Upper lobe of right lung (tissue), 1 donor: ENCODE measurements around the gene B4GALT7. TPM values are rescaled to one million over a fixed set of nuclear protein-coding genes. Genes with fewer than 3 reads are reported as not detected.
"Not testable (repeated sequence)": the region's sequence is repeated elsewhere in the genome, so short reads cannot be mapped to it uniquely, and the experiment has no call there.

Source experiments
- ATAC-seq: fragments of 200-7000 bp; cut with Tn5 transposase; one replicate; pipeline ENCODE4 v1.9.1; 2020; ENCODE audit warnings: mild to moderate bottlenecking, moderate library complexity
- DNase-seq: peaks from one replicate; pipeline ENCODE4 v3.0.0-alpha.2; 2020
- H3K27ac ChIP-seq: fragments of 200-600 bp; one replicate; pipeline ENCODE4 v1.8.0; 2022
- H3K27me3 ChIP-seq: fragments of 200-600 bp; one replicate; pipeline ENCODE4 v1.8.0; 2022; ENCODE audit warnings: mild to moderate bottlenecking
- H3K36me3 ChIP-seq: fragments of 200-600 bp; one replicate; pipeline ENCODE4 v1.8.0; 2022
- H3K4me1 ChIP-seq: fragments of 200-600 bp; one replicate; pipeline ENCODE4 v1.8.0; 2022
- H3K4me3 ChIP-seq: fragments of 200-600 bp; one replicate; pipeline ENCODE4 v1.8.0; 2022; ENCODE audit warnings: mild to moderate bottlenecking
- H3K9me3 ChIP-seq: fragments of 200-600 bp; one replicate; pipeline ENCODE4 v1.8.0; 2022
- intact Hi-C: fragments of 100-400 bp; cut with DNase I; formaldehyde crosslinking; loops from one replicate; pipeline ENCODE4 v1.11.0; 2022
- total RNA-seq: library from RNA; stranded (reverse); fragmentation: NEBNext Ultra II Directional; extraction: Animal tissue kit (Norgen Biotek cat#: 25700); gene quantifications from one replicate; pipeline ENCODE4 v1.2.1, GENCODE V29; 2021
- TF ChIP-seq, protein P1 (sequence below): fragments of 200-600 bp; IDR thresholded peaks from one replicate; pipeline ENCODE4 v1.8.0; 2022; ENCODE audit warnings: antibody characterized with exemption
- donor health status: DM: no; HTN: yes; CAD: no; lungs with severe emphysema.

Gene B4GALT7
- total RNA-seq, 1 donor from 2014 or later: 23.2 TPM

DNA sequence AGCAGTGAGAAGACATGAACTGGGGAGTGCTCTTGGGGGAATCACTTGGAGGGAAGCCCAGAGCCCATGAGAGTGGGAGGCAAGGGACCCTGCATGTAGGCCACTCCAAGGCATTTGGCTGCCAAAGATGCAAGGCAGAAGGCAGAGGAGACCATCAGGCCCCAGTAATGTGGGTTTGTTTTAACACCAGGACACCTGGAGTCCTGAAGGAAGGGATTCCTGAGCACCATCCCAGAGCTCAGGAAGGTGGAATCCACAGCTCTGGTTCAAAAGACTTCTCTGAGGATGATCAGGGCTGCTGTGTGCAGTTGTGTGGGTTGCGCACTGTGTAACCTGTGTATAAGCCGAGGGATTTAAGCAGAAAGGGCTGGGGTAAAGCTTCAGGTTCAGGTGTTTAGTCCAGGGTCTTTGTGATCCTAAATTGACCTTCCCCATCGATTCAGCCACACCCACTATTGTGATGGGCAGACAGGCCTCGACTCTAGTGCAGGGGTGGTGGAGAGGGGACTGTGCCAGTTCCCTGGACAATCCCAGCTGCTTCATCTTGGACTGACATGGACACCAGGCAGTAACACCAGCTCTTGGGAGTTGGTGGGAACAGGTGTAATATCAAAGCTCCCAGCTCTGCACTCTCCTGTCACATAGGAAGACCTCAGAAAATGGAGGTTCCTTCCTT lies 11.0 kb downstream of the B4GALT7 start:
- TF ChIP-seq, protein P1, sequence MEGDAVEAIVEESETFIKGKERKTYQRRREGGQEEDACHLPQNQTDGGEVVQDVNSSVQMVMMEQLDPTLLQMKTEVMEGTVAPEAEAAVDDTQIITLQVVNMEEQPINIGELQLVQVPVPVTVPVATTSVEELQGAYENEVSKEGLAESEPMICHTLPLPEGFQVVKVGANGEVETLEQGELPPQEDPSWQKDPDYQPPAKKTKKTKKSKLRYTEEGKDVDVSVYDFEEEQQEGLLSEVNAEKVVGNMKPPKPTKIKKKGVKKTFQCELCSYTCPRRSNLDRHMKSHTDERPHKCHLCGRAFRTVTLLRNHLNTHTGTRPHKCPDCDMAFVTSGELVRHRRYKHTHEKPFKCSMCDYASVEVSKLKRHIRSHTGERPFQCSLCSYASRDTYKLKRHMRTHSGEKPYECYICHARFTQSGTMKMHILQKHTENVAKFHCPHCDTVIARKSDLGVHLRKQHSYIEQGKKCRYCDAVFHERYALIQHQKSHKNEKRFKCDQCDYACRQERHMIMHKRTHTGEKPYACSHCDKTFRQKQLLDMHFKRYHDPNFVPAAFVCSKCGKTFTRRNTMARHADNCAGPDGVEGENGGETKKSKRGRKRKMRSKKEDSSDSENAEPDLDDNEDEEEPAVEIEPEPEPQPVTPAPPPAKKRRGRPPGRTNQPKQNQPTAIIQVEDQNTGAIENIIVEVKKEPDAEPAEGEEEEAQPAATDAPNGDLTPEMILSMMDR: no peak
- Histone ChIP-seq H3K27me3 (no peaks in the 10 kb centered on the region), H3K4me1 (no peaks in the 10 kb centered on the region), H3K4me3 (no peak overlapping the region), H3K27ac (no peak overlapping the region), H3K9me3 (no peaks in the 10 kb centered on the region), H3K36me3 (no peaks in the 10 kb centered on the region)
- intact Hi-C loops: no loop called here
- ATAC-seq (no peak), DNase-seq (no peak)

DNA sequence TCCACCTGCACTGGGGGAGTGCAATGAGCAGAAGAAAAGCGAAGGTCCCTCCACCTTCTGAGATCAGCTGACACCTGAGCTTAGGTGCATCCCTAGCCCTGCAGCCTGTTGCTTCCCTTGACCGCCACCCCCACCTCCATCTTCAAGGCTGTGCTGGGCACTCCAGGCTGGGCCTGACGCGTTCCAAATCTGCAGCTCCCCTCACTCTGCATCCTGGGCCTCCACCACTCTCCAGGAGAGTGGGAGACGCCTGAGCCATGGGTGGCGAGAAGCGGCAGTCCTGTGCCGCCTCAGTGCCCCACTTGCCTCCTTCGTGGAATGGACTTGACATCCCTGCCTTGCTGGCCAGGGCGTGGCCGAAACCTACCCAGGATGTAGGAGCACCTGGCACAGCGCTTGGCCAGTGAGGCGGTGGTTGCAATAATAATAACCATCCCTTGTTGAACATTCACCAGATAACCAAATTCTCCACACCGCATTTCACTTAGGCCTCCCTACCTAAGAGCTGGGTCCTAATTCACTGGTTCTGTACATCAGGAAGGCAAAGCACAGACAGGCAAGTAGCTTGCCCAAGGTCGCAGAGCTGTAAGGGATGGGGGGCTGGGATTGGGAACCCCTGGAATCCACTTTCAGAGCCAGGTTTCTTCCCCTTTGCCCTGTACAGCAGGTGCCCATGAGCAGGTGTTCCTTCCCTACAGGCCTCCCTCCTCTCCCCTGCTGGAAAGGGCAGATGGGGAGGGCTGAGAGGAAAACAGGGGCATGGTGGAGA lies 11.7 kb downstream of the B4GALT7 start:
- no peak for DNase-seq
- intact Hi-C loops: no loop called here

DNA sequence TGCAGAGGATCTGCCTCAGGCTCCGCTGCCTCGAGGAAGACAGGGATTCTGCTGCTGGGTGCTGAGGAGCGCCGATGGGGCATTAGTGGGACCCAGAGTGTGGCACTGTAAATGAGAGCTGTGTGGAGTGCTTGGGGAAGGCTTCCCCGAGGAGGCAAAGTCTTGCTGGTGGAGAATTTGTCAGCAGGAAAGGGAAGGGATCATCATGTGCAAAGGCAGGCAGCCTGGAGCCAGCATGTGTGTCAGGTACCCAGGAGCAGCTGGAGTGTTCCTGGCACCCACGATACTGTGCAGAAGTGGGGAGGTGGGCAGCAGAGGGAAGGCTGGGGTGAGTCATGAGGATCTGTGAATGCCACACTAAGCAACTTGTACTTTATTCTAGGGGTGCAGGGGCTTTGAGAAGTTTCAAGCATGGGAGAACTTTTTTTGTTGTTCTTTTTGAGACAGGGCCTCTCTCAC lies 12.3 kb downstream of the B4GALT7 start:
- Histone ChIP-seq H3K9me3 (no peaks in the 10 kb centered on the region), H3K36me3 (peaks cover 12% of the 10 kb centered on the region), H3K4me1 (no peaks in the 10 kb centered on the region), H3K4me3 (no peak overlapping the region), H3K27me3 (no peaks in the 10 kb centered on the region), H3K27ac (no peak overlapping the region)
- TF ChIP-seq, protein P1: no peak
- intact Hi-C loops: no loop called here
- ATAC-seq: no peak
- no peak for DNase-seq

More for the DNA sequence above, 11.7 kb downstream of the B4GALT7 start:
- no peak for ATAC-seq
- Histone ChIP-seq H3K9me3 (no peaks in the 10 kb centered on the region), H3K36me3 (peaks cover 5% of the 10 kb centered on the region), H3K27me3 (no peaks in the 10 kb centered on the region), H3K4me3 (no peak overlapping the region), H3K4me1 (no peaks in the 10 kb centered on the region), H3K27ac (no peak overlapping the region)
- TF ChIP-seq, protein P1: no peak

DNA sequence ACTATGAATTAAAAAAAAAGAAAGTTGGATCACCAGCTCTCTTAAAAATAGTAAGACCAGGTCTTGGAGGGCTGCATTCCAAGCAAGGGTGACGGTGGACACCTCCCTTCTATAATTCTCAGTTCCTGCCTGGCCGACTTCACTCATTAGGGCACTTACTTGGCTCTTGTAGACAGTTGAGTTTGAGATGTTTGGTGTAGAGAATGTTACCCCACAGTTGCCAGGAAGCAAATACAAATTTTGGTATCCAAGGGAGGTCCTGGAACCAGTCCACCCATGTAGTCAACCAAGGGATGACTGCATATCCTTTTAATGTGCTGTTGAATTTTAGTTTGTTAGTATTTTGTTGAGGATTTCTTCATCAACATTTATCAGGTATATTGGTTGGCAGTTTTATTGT lies 20.6 kb downstream of the B4GALT7 start:
- no peaks in the 10 kb centered on the region for H3K4me1 ChIP-seq
- ATAC-seq (no peak), DNase-seq (no peak)
- H3K36me3 ChIP-seq: peaks cover 69% of the 10 kb centered on the region
- no peak overlapping the region for H3K4me3 ChIP-seq
- TF ChIP-seq, protein P1: no peak
- no peak overlapping the region for H3K27ac ChIP-seq
- no peaks in the 10 kb centered on the region for H3K9me3 ChIP-seq
- H3K27me3 ChIP-seq: no peaks in the 10 kb centered on the region
- intact Hi-C loops: no loop called here

- DNase-seq, intact Hi-C loops: not testable (repeated sequence)
Measured at GRCh38 chr5:177624172-177624571, 24.2 kb downstream of the B4GALT7 start.

DNA sequence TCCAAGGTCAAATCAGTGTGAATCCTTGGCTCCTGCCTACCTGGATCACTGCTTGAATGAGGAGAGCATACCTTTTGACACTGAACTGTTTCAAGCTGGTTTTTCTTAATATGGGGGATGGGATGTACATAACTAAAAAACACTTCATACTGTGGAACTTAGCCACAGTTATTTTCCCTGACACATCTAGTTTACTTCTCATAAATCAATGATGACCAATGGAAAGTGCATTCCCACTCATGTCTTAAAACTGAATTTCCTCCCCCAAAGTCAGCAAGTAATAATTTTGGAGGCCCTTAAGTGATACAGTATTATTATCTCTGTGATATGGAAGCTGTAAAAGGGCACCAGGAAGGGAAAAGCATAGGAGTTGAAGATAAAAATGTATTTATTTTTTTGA lies 30.3 kb downstream of the B4GALT7 start:
- H3K27me3 ChIP-seq, intact Hi-C loops, H3K4me3 ChIP-seq, H3K4me1 ChIP-seq, H3K9me3 ChIP-seq, ATAC-seq, H3K27ac ChIP-seq, H3K36me3 ChIP-seq, DNase-seq: not testable (repeated sequence)

More at GRCh38 chr5:177624172-177624571, 24.2 kb downstream of the B4GALT7 start:
- H3K27me3 ChIP-seq, H3K27ac ChIP-seq, ATAC-seq, H3K4me3 ChIP-seq, H3K9me3 ChIP-seq, H3K4me1 ChIP-seq: not testable (repeated sequence)
- peaks cover 47% of the 10 kb centered on the region for H3K36me3 ChIP-seq

- intact Hi-C loops, H3K9me3 ChIP-seq, H3K27ac ChIP-seq, ATAC-seq, H3K4me3 ChIP-seq, H3K36me3 ChIP-seq, DNase-seq, H3K4me1 ChIP-seq, H3K27me3 ChIP-seq: not testable (repeated sequence)
Measured at GRCh38 chr5:177634912-177635311, 35.0 kb downstream of the B4GALT7 start.

DNA sequence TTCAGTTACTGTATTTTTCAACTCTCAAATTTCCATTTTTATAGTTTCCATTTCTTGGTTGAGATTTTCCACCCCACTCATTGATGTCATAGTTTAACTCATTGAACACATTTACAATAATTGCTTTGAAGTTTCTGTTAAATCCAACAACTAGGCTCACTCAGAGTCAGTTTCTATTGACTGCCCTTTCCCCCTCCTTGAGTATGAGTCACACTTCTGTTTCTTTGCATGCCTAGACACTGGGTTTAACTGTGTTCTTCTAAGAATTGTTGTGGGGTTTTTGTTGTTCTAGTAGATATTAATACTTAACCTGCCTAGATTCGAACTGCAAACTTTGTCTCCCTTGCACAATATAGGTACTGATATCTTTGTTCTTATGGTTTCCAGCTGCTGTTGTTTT lies 45.5 kb downstream of the B4GALT7 start:
- ATAC-seq, DNase-seq, H3K9me3 ChIP-seq, H3K4me3 ChIP-seq, intact Hi-C loops, H3K36me3 ChIP-seq, H3K4me1 ChIP-seq, H3K27me3 ChIP-seq, H3K27ac ChIP-seq: not testable (repeated sequence)

GRCh38 chr5:177651235-177651634 lies 51.3 kb downstream of the B4GALT7 start:
- H3K4me1 ChIP-seq, intact Hi-C loops, H3K36me3 ChIP-seq, H3K27ac ChIP-seq, ATAC-seq, H3K27me3 ChIP-seq, H3K9me3 ChIP-seq, H3K4me3 ChIP-seq, DNase-seq: not testable (repeated sequence)

- H3K4me1 ChIP-seq, H3K27ac ChIP-seq, H3K36me3 ChIP-seq, intact Hi-C loops, H3K9me3 ChIP-seq, DNase-seq, H3K27me3 ChIP-seq, H3K4me3 ChIP-seq: not testable (repeated sequence)
- peak; percentile 70 for ATAC-seq
Measured at GRCh38 chr5:177657846-177658245, 57.9 kb downstream of the B4GALT7 start.
